GM12891 (cell line): ENCODE data around the gene CMIP.

Experiments
- DNase-seq: peaks from one replicate; pipeline ENCODE4 v3.0.0; 2011; ENCODE audit warnings: low spot score; ENCODE audit not compliant: insufficient read length
- FAIRE-seq: peaks from 2 replicates; lab custom pipeline; 2011; peaks lifted over from hg19 to GRCh38; lab: Jason Lieb, UNC
- PAX5 ChIP-seq: IDR thresholded peaks from 2 replicates; pipeline ENCODE4 v1.6.1; 2011; ENCODE audit warnings: low read length, moderate library complexity, mild to moderate bottlenecking; ENCODE audit not compliant: insufficient read depth, severe bottlenecking
- POLR2A ChIP-seq: IDR thresholded peaks from 2 replicates; pipeline ENCODE4 v1.6.1; 2011; ENCODE audit warnings: low read depth, low read length, control low read depth
- POLR2AphosphoS5 ChIP-seq: IDR thresholded peaks from 2 replicates; pipeline ENCODE4 v1.6.1; 2011; ENCODE audit warnings: low read depth, low read length, control low read depth
- POU2F2 ChIP-seq: IDR thresholded peaks from 2 replicates; pipeline ENCODE4 v1.6.1; 2011; ENCODE audit warnings: low read depth, mild to moderate bottlenecking, control low read depth, low read length, moderate library complexity
- SPI1 ChIP-seq: IDR thresholded peaks from 2 replicates; pipeline ENCODE4 v1.6.1; 2011; ENCODE audit warnings: low read depth, low read length, control low read depth
- TAF1 ChIP-seq: IDR thresholded peaks from 2 replicates; pipeline ENCODE4 v1.6.1; 2011; ENCODE audit warnings: low read depth, low read length, control low read depth

Gene CMIP

DNA sequence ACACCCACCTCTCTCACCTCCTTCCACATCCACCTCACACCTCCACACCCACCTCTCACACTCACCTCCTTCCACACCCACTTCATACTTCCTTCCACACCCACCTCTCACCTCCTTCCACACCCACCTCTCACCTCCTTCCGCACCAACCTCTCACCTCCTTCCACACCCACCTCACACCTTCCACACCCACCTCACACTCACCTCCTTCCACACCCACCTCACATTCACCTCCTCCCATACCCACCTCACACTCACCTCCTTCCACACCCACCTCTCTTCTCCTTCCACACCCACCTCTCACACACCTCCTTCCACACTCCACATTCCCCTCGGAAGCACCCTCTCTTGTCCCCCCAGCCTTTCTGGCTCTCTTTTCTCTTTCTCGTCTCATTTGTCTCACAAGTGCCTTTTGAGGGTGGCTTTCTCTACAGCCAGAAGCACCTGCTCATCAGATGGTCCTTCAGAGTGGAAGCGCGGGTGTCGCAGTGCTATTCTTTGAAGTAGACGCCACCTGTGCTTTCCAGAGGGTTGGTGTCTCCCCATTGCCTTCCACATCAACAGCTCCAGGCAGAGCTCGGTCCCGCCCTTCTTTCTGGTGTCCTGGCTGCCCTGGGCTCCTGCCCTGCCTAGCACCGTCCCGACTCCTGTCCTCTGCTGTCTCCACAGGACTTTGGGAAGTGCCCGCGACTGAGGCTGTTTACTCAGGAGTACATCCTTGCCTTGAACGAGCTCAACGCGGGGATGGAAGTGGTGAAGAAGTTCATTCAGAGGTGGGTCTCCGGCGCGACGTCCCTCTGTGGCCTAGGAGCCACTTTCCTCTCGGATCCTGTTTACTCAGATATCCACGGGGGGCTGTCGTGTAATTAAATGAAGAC, 225.1 kb downstream of the CMIP start:
- DNase-seq (no peak), FAIRE-seq (no peak)

DNA sequence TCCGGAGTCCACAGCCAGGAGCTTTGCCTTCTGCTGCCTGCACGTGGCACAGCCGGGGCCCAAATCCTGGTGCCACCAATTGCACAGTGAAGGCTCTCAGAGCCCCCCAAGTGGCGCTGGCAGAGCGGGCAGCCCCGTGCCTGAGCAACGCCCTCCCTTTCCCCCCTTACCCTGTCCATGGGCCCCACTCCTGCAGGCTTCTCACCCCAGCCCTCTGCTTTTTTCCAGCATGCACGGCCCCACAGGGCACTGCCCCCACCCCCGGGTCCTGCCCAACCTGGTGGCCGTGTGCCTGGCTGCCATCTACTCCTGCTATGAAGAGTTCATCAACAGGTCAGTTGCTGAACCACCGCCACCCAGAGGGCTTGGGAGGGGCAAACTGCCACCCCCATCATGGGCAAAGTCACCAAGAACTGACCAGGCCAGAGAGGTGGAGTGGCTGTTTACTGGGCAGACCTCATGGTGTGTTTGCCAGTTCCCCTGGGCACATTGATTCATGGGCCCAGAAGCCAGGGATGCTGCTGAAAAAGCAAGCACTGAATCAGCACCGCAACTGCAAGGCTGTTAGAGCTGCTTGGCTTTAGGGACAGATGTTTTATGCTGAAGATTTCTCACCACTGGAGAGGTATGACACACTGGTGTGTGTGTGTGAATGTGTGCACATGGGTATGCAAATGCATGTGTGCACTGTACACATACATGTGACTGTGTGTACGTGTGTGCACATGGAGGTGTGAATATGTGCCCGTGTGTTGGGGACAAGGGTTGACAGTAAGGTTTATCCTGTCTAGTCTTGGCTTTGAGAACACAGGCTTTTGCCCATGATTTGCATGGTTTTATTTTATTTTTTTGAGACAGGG, 227.4 kb downstream of the CMIP start:
- peak; percentile 5 for FAIRE-seq
- TF ChIP-seq POU2F2 = no peak
- TF ChIP-seq SPI1 = no peak
- TF ChIP-seq PAX5 = no peak
- TF ChIP-seq TAF1 = no peak
- TF ChIP-seq POLR2A = no peak
- TF ChIP-seq POLR2AphosphoS5 = no peak
- DNase-seq = no peak

More for the DNA sequence above, 225.1 kb downstream of the CMIP start:
- no peak for TF ChIP-seq SPI1
- TF ChIP-seq TAF1 = no peak
- no peak for TF ChIP-seq POLR2AphosphoS5
- no peak for TF ChIP-seq POU2F2
- TF ChIP-seq POLR2A = no peak
- no peak for TF ChIP-seq PAX5

DNA sequence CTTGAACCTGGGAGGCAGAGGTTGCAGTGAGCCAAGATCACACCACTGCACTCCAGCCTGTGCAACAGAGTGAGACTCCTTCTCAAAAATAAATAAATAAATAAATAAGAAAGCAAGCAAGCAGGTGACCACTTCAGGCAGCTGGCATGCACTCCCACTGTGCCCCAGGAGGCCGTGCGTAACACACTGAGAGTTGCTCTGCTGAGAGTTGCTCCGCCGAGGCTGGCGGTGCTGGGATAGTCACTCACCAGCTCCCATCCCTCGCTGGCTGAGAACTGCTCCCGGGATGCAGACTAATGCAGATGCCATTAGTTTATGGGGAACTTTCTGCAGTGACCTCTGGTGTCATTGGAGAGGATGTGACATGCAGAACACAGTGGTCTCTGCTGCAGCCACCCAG, 228.8 kb downstream of the CMIP start:
- DNase-seq (no peak), FAIRE-seq (no peak)
- TF ChIP-seq POLR2A = no peak
- TF ChIP-seq PAX5 = no peak
- TF ChIP-seq POLR2AphosphoS5 = no peak
- TF ChIP-seq TAF1 = no peak
- no peak for TF ChIP-seq SPI1
- no peak for TF ChIP-seq POU2F2

DNA sequence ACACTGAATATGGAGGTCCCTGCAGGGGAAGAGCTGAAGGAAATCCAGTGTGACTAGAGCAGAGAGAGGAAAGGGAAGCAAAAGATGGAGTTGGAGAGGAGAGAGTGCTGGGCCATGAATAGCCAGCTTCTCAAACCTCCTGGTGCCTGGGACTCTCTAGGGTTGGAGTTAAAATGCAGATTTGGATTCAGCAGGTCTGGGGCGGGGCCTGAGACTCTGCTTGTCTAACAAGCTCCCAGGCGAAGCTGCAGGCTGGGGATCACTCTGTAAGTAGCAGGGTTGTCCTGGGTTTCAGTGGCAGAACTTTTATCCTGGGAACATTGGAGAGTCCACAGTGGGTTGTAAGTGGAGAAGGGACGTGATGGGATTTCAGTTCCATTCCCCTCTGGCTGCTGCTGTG, 231.1 kb downstream of the CMIP start:
- no peak for FAIRE-seq
- DNase-seq = no peak
- TF ChIP-seq POU2F2 = no peak
- no peak for TF ChIP-seq POLR2A
- no peak for TF ChIP-seq POLR2AphosphoS5
- TF ChIP-seq PAX5 = no peak
- no peak for TF ChIP-seq TAF1
- no peak for TF ChIP-seq SPI1

DNA sequence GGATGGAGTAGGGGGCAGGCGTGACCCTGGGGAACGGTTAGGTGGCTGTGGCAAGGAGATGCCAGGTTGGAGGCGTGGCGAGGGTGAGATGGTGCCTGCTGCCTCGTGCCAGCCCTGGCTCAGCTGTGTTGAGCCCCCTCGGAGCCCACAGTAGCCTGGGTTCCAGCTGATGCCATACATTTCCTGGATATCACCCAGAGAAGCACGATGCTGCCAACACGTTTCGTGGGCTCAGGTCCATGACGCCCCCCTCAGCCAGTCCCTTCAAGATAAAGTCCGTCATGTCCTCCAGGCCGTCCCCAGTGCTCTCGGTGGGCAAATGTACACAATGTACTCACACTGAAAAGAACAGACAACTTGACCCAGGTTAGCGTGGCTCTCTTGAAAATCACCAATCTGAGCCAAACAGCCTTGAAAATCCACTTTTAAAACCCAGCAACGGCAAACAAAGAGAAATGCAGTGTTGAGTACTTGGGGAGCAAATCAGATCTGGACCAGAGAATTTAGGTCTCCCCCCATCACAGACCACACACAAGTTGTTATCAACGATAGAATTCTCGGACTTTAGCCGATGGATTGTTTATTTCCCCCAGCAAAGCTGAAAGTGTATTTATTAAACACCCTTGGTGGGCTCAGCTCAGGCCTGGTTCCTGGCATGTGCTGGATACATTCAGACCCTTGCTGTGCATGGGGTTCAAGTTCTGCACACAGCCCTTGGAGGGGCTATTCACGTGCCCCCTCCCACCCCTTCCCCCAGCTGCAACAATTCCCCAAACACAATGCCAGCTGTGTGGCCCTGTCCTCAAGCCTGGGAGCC, 231.7 kb downstream of the CMIP start:
- no peak for DNase-seq
- TF ChIP-seq SPI1 (no peak), POU2F2 (no peak), TAF1 (no peak)
- no peak for FAIRE-seq

DNA sequence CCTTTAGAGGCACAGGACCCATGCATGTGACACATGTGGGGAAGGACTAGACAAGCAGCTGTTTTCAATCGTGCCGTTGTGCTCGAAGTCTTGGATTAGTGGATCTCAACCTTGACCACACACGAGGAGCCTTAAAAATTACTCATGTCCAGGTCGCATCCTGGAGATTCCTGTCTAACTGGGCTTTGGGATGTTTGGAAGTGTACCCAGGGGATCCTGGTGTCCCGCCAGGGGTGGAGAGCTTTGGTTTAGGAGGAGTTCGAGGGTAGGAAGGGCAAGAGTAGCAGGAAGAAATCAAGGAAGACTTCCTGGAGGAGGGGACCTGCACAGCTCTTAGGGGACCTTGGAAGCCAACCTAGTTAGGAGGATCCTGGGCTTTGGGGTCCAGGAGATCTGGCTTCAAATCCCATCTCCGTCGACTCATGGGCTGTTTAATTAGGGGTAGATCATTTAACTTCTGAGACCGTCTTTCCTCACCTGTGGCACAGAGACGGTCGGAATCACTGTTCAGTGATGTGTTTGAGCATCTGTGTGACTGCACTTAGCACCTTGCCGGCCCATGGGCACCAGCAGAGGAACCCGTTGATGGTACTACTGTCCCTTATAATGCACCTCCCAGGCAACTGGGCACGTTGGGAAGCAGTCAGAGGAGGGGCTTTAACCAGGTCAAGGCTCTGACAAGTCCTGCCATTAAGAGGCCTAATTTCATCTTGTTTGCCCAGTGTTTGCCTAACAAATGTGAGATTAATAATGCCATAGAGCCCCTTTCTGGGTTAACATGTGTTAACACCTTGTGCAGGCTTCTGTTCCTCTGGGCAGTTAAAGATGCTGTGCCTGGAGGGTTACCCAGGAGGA, 232.5 kb downstream of the CMIP start:
- TF ChIP-seq POLR2A (no peak), PAX5 (no peak), POLR2AphosphoS5 (no peak), SPI1 (no peak), TAF1 (no peak), POU2F2 (no peak)
- no peak for FAIRE-seq

DNA sequence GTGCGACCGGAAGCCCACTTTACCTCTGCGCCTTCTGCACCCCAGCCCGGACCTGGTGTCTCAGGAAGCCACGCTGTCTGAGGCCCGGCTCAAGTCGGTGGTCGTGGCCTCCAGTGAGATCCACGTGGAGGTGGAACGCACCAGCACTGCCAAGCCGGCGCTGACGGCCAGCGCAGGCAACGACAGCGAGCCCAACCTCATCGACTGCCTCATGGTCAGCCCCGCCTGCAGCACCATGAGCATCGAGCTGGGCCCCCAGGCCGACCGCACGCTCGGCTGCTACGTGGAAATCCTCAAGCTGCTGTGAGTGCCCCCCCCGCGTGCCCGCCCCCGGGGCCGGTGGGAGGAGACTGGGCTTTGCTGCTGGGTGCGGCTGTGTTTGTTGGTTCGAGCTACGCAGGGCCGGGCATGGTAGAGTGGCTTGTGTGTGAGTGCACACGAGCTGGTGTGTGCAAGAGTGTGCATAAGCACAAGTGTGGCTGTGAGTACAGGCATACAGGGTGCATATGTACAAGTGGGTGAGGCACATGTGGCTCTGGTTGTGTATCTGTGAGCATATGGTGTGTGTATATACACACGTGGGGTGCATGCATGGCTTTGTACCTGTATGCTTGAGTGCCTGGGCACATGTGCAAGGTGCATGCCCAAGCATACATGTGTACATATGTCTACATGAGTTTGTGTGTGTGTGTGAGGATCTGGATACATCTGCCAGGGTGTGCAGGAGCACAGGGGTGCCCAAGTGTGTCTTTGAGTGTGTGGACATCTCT, 233.9 kb downstream of the CMIP start:
- DNase-seq = no peak
- FAIRE-seq = peak; percentile 66
- TF ChIP-seq POLR2AphosphoS5 = no peak

More for the DNA sequence above, 232.5 kb downstream of the CMIP start:
- no peak for DNase-seq

DNA sequence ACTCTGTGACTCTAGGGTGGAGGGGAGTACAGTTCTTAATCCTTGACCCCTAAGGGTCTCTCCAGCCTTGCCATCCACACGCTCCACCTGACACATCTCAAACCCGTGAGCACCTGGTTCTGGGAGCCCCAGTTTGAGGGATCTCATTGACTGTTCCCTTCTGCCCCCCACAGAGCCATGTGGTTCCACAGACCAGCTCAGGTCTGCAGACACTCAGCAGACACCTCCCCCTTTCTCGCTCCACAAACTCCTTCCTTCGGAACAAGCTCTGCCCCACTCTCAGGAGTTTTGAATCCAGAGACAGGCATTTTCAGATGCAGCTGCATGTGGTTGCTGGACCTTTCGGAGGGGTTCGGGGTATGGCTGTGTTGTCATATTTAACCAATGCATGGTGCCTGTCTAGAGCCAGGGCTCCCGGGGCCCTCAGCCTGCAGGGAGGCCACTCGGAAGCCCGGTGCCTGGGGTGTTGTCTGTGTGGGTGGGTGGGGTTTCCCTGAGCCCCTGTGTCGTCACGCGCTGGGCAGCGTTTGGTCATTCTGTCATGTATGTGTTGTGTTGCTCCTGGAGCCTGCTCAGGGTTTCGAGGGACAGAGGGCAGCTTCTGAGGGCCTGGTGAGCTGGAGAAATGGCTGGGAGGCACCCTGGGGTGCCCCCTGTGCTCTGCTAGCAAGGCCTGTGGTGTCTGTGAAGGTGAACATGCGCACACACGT, 235.3 kb downstream of the CMIP start:
- TF ChIP-seq POLR2A (no peak), SPI1 (no peak), PAX5 (no peak), POU2F2 (no peak), TAF1 (no peak), POLR2AphosphoS5 (no peak)
- no peak for FAIRE-seq
- no peak for DNase-seq
